SKM-1 (cell line): Measurements from ENCODE around the gene CPD.
"Not testable (repeated sequence)": the region's sequence is repeated elsewhere in the genome, so short reads cannot be mapped to it uniquely, and the experiment has no call there.

ENCODE experiments used
- DNase-seq: peaks from one replicate; lab custom pipeline; 2025; ENCODE audit not compliant: unreplicated experiment; lab: John Stamatoyannopoulos, UW

The CPD gene

GRCh38 chr17:30381340-30381659 lies 2.6 kb downstream of the CPD start:
- no peak for DNase-seq

GRCh38 chr17:30382345-30382744 lies 3.6 kb downstream of the CPD start:
- DNase-seq: no peak

- DNase-seq: no peak
These were observed 9.8 kb downstream of the CPD start for GRCh38 chr17:30388321-30389179.

GRCh38 chr17:30389756-30390300 lies 11.1 kb downstream of the CPD start:
- DNase-seq: no peak

- no peak for DNase-seq
These were observed 12.8 kb downstream of the CPD start for GRCh38 chr17:30391534-30391933.

- no peak for DNase-seq
These were observed 14.8 kb downstream of the CPD start for GRCh38 chr17:30393491-30393890.

- no peak for DNase-seq
These were observed 15.5 kb downstream of the CPD start for GRCh38 chr17:30393911-30394867.

- DNase-seq: no peak
These were observed 16.8 kb downstream of the CPD start for GRCh38 chr17:30395398-30396022.

- DNase-seq: no peak
These were observed 17.4 kb downstream of the CPD start for GRCh38 chr17:30396129-30396528.

- no peak for DNase-seq
These were observed 17.9 kb downstream of the CPD start for GRCh38 chr17:30396612-30397011.

- no peak for DNase-seq
These were observed 19.8 kb downstream of the CPD start for GRCh38 chr17:30398328-30399041.

GRCh38 chr17:30401097-30401496 lies 22.4 kb downstream of the CPD start:
- DNase-seq: peak; percentile 40

- DNase-seq: no peak
These were observed 26.4 kb downstream of the CPD start for GRCh38 chr17:30405161-30405560.

GRCh38 chr17:30410627-30411026 lies 31.9 kb downstream of the CPD start:
- DNase-seq: not testable (repeated sequence)

GRCh38 chr17:30412008-30412496 lies 33.3 kb downstream of the CPD start:
- not testable (repeated sequence) for DNase-seq

- no peak for DNase-seq
These were observed 34.4 kb downstream of the CPD start for GRCh38 chr17:30413109-30413508.

- no peak for DNase-seq
These were observed 35.8 kb downstream of the CPD start for GRCh38 chr17:30414486-30414885.

GRCh38 chr17:30415491-30415890 lies 36.8 kb downstream of the CPD start:
- DNase-seq: no peak

- not testable (repeated sequence) for DNase-seq
These were observed 39.3 kb downstream of the CPD start for GRCh38 chr17:30418070-30418469.

GRCh38 chr17:30421592-30421991 lies 42.9 kb downstream of the CPD start:
- no peak for DNase-seq
